Measurements from ENCODE around the gene HSD3B7. TPM values are rescaled to one million over a fixed set of nuclear protein-coding genes. Genes with fewer than 3 reads are reported as not detected.
"Not testable (repeated sequence)": the region's sequence is repeated elsewhere in the genome, so short reads cannot be mapped to it uniquely, and the experiment has no call there.

Gene HSD3B7
- total and polyA plus RNA-seq, 2 of the 4 experiments (the other 2 are of a cell fraction): 8.5 to 11.3 TPM

GRCh38 chr16:31013292-31013691 lies 28.3 kb downstream of the HSD3B7 start:
- H4K20me1 ChIP-seq (ENCODE audit: insufficient read depth, low read length); H3K27me3 ChIP-seq (ENCODE audit: control insufficient read depth, insufficient read depth, low read length); H4K8ac ChIP-seq (ENCODE audit: low read depth in 2 of 2, low read length in 2 of 2); BruUV-seq (replicated peaks); POLR2A ChIA-PET (ENCODE audit: unreplicated experiment); H3K18ac ChIP-seq (ENCODE audit: low read depth, low read length); H3K56ac ChIP-seq (ENCODE audit: extremely low read depth, insufficient read depth, low read length); H3K14ac ChIP-seq (replicated peaks; ENCODE audit: low read depth, low read length); H2BK120ac ChIP-seq (ENCODE audit: low read depth, low read length); H3K9me3 ChIP-seq (ENCODE audit: control insufficient read depth, insufficient read depth, low read length); H2AFZ ChIP-seq (replicated peaks; ENCODE audit: low read length, poor library complexity); dilution Hi-C loops (cut with HindIII; ENCODE audit: low sequenced_read_pairs, unreplicated experiment); intact Hi-C loops (cut with micrococcal nuclease); H4K5ac ChIP-seq (ENCODE audit: low read depth, low read length); H3K27ac ChIP-seq (ENCODE audit: insufficient read depth, low read length); in situ Hi-C loops (cut with MboI; ENCODE audit: low sequenced_read_pairs); H2AK9ac ChIP-seq (replicated peaks; ENCODE audit: low read depth, low read length, poor library complexity); H3K4ac ChIP-seq (ENCODE audit: low read depth, low read length); H3K4me2 ChIP-seq (ENCODE audit: low read depth, low read length); H3K9ac ChIP-seq (ENCODE audit: low read depth, low read length); DNase-seq; H3K36me3 ChIP-seq (ENCODE audit: control insufficient read depth, insufficient read depth, low read length); H3K23ac ChIP-seq (ENCODE audit: low read depth, low read length); ATAC-seq (ENCODE audit: low read depth); H2BK15ac ChIP-seq (ENCODE audit: low read depth, low read length); H3K9me1 ChIP-seq (ENCODE audit: insufficient read depth, low read length); H2BK20ac ChIP-seq (ENCODE audit: low read depth, low read length); CTCF ChIA-PET; H4K91ac ChIP-seq (ENCODE audit: insufficient read depth, low read depth, low read length); H3K4me3 ChIP-seq (ENCODE audit: insufficient read depth, low read depth, low read length); H2AK5ac ChIP-seq (ENCODE audit: low read depth, low read length); H2BK5ac ChIP-seq (ENCODE audit: low read depth, low read length, poor library complexity, severe bottlenecking): not testable (repeated sequence)
- H3K79me1 ChIP-seq (ENCODE audit: low read depth in 1 of 2, low read length in 2 of 2): peaks cover 4 to 17% of the 10 kb centered on the region in 2 experiments; a peak in 3 of 4 replicates
- peaks cover 17% of the 10 kb centered on the region for H3K4me1 ChIP-seq (ENCODE audit: control insufficient read depth, insufficient read depth, low read length)
